K562 (cell line): ENCODE data around the gene CEP72. TPM values are rescaled to one million over a fixed set of nuclear protein-coding genes. Genes with fewer than 3 reads are reported as not detected.

Experiments
- AFF1 ChIP-seq, 2 experiments: fragments of 450-650 bp; IDR thresholded peaks; 2 replicates each; pipeline ENCODE4 v1.6.1; 2018; ENCODE audit warnings: mild to moderate bottlenecking in 2 of 2, low read depth in 1 of 2; ENCODE audit not compliant: partially characterized antibody in 2 of 2
- BMI1 ChIP-seq: fragments of 150-350 bp; IDR thresholded peaks from 2 replicates; pipeline ENCODE4 v1.6.1; 2014; ENCODE audit warnings: low read length
- ELF1 ChIP-seq: fragments of 200-800 bp; sonication (Bioruptor generic); IDR thresholded peaks from 2 replicates; pipeline ENCODE4 v1.6.1; 2016; ENCODE audit warnings: missing genetic modification characterization, missing compliant biosample characterization
- KDM2B ChIP-seq: fragments of 250-450 bp; sonication (Bioruptor Pico); IDR thresholded peaks from 2 replicates; pipeline ENCODE4 v1.8.0; 2021; ENCODE audit warnings: mild to moderate bottlenecking, moderate library complexity
- RFX1 ChIP-seq: fragments of 450-650 bp; IDR thresholded peaks from 2 replicates; pipeline ENCODE4 v1.6.1; 2016; ENCODE audit warnings: mild to moderate bottlenecking, moderate library complexity
- SPI1 ChIP-seq: IDR thresholded peaks from 2 replicates; pipeline ENCODE4 v1.6.1; 2011; ENCODE audit warnings: low read depth, low read length, control low read depth, borderline replicate concordance
- ZBTB33 ChIP-seq: sonication (generic); formaldehyde crosslinking; IDR thresholded peaks from 2 replicates; pipeline ENCODE4 v1.8.1; 2023; ENCODE audit warnings: mild to moderate bottlenecking, missing genetic modification reagents
- ZNF75A ChIP-seq: fragments of 450-650 bp; formaldehyde crosslinking; IDR thresholded peaks from 2 replicates; pipeline ENCODE4 v1.4.0; 2020; ENCODE audit warnings: mild to moderate bottlenecking
- polyA plus RNA-seq, 8 experiments: library from polyadenylated mRNA; depleted of rRNA in 4 of 8; stranded (reverse) in 5 of 8; unstranded in 3 of 8; fragments of >200 nt; fragmentation: Nextera tagmentation in 2 of 8; fragmentation: Illumina TruSeq in 1 of 8; extraction: Ambion mirVana in 2 of 8; extraction: Trizol in 1 of 8; gene quantifications; 2 replicates each; pipeline versions ENCODE4 v1.2.1 to v1.2.3, GENCODE V29; 2011 to 2014; ENCODE audit warnings: inconsistent platforms in 1 of 8, missing spikeins in 1 of 8
- total RNA-seq, 7 experiments: library from RNA; depleted of rRNA in 6 of 7; stranded (reverse); fragments of >200 nt in 6 of 7; fragmentation: Illumina TruSeq in 2 of 7; extraction: Trizol in 2 of 7; gene quantifications; 2 replicates each; pipeline versions ENCODE4 v1.2.1 to v1.2.3, GENCODE V29; 2011 to 2021; ENCODE audit warnings: low replicate concordance in 1 of 7

The CEP72 gene
- total and polyA plus RNA-seq, 9 of the 15 experiments (the other 6 are each of a cell fraction or from before 2014, with no cell fraction given) = 0.89 to 38.1 (median 14.2) TPM

- TF ChIP-seq SPI1 = 0 out of 2 replicates have a peak, but pooled peaks have one; percentile 3
- peak; percentile 67; the same call in 1 of the 2 replicates for TF ChIP-seq BMI1
- no peak for TF ChIP-seq KDM2B (CRISPR knock-in tag)
- TF ChIP-seq RFX1 = peak; percentile 91
- 0 out of 2 replicates have a peak, but pooled peaks have one; percentile 10 for TF ChIP-seq ZBTB33
- TF ChIP-seq ZNF75A = no peak
- TF ChIP-seq AFF1 (IDR thresholded peaks at IDR 0.05; ENCODE audit: low read depth in 1 of 2, partially characterized antibody in 2 of 2) = no peak
- TF ChIP-seq ELF1 (tag) = no peak
Measured at GRCh38 chr5:672329-673160, 60.4 kb downstream of the CEP72 start (continued).
